SHP77 (cell line): ENCODE data around the gene GTPBP1.

Experiments
- DNase-seq, 2 experiments: peaks; one replicate each; lab custom pipeline; 2025; lab: John Stamatoyannopoulos, UW

The GTPBP1 gene

GRCh38 chr22:38705235-38706100 is at the start of gene GTPBP1:
Gene GTPBP1, plus strand, starts transcription at chr22:38705944. Its CDS starts 12 bp downstream, at chr22:38705956.
- DNase-seq: peak; percentile 100

DNA sequence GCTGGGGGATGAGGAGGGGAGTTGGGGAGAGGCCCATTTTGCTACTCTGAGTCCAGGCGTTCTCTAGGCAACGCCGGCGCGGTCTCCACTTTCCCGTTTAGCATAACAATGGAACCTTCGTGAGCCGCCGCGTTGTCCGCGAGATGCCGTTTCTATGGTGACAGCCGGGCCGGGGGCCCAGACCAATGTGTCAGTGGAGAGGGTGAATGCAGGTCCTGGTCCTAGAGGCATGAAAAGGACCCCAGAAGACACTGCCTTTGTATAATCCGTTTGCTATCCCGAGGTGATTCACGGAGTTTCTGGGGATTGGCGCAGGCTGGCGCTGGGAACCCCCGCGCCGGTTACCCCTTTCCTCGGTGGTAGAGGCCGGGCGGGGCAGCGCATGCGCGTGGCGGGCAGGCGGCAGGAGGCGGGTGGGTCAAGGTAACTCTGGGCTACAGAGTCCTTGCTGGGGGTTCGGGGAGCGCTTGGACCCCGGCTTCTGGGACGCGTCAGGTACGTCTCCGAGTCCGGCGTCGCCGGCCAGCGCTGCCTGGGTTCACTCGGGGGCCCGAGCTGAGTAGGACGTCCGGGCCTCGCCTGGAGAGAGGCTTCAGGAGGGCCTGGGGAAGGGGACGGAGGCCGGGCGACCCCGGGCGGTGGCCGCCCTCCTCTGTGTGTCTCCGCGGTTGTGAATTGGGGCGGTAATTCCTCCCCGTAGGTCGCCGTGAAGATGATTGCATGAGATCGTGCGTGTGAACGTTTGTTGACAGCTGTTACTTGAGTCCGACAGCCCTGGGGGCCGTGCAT is 49.3 kb upstream of the GTPBP1 start, which contains the start of the genes CBY1 and FAM227A:
Gene CBY1, plus strand, starts transcription at position 383 of the 789 bp plus-strand sequence. CDS start 11,417 bp downstream, outside the sequence.
Gene FAM227A, minus strand, starts transcription at position 137 of the 789 bp plus-strand sequence. CDS start 6,224 bp downstream, outside the sequence.
- DNase-seq: peak; percentile 94 to 96

- DNase-seq: peak; percentile 16 to 48
Observed at GRCh38 chr22:38657045-38657909, 48.5 kb upstream of the GTPBP1 start.

DNA sequence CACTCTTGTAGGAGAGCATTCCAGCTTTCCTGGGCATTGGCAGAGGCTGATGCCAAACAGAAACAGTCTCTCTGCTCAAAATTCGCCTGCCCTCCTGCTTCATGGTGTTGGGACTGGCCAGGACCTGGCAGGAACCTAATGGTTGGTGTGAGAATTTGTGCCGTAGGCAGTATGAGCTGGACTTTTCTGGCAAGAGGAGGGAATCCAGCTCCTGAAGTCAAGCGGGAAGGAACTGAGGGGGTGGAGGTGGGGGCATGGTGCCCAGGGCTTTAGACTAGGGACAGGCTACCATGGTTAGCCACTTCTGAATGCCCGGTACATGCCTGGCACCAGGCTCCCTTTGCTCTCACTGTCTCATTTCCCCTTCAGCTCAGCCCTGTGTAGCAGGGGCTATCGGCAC is 30.9 kb upstream of the GTPBP1 start:
- DNase-seq: no peak

DNA sequence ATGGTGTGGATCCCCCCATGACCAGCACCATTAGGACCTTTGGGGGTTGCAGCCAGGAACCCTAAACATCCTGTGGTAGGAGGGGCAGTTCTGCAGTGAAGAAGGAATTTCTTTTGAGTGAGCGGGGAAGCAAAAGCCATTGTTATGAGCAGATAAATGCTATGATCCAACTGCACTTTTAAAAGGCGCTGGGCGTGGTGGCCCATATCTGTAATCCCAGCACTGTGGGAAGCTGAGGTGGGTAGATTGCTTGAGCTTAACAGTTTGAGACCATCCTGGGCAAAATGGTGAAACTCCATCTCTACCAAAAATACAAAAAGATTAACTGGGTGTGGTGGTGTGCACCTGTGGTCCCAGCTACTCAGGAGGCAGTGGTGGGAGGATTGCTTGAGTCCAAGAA is 29.9 kb upstream of the GTPBP1 start:
- no peak for DNase-seq

DNA sequence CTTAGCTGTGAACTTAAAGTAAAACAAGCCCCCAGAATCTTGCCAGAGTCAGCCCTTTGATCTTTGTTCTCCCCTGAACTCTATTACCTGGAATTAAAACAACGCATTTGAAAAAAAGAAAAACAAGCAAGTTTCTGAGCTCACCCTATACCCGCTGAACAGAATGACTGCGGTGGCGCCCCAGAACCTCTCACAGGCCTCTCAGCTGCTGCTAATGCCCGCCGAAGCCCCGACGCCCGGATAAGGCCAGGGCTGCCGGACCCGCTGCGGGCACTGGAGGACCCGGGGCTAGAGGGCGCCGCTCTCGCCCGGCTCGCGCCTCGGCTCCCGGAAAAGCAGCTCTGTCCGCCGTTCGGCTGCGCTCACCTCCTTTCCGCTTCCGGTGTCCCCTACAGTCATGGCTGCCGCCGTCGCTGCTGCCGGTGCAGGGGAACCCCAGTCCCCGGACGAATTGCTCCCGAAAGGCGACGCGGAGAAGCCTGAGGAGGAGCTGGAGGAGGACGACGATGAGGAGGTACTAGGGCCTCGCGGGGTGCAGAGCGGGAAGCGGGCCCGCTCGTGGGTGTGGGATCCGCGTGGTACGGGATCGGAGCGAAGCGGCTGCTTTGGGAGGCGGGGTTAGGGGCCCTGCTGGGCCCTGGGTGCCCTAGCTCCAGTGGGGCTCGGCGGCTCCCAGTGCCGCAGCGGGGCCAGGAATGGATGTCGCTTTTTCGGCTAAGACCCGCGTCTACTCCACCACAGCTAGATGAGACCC is 24.0 kb upstream of the GTPBP1 start, which contains the start of gene TOMM22:
Gene TOMM22, plus strand, starts transcription at position 376 of the 754 bp plus-strand sequence. Its CDS starts 22 bp downstream, at position 398.
- DNase-seq: peak; percentile 69 to 89

DNA sequence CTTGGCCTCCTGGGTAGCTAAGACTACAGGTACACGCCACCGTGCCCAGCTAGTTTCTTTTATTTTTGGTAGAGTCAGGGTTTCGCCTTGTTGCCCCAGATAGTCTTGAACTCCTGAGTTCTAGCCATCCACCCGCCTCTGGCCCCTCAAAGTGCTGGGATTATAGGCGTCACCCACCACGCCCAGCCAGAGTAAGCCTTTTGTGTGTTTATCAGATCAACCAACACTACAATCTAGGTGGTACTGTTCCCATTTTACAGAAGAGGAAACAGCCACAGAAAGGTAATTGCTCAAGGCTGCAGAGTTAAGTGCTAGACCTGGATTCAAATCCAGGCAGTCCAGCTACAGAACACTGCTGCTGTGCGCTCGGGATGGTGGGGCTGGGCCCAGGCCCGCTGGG is 20.8 kb upstream of the GTPBP1 start:
- DNase-seq: no peak

- no peak for DNase-seq
Observed at GRCh38 chr22:38685761-38686160, 20.0 kb upstream of the GTPBP1 start.

DNA sequence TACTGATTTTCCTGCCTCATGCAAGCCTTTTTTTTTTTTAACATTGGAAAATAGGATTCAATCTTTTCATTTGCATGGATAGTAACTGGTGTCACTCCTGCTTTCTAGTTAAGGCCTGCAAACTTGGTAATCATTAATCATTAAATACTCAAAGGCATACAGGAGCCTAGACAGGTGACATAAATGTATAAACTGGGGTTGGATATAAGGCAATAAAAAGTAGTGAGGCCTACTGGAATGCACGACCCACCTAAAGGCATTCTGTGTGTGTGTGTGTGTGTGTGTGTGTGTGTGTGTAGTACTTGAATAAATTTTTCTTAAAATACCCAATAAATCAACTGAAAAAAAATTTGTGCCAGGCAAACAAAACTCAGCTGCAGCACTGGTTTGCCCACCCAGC is 16.1 kb upstream of the GTPBP1 start:
- no peak for DNase-seq

DNA sequence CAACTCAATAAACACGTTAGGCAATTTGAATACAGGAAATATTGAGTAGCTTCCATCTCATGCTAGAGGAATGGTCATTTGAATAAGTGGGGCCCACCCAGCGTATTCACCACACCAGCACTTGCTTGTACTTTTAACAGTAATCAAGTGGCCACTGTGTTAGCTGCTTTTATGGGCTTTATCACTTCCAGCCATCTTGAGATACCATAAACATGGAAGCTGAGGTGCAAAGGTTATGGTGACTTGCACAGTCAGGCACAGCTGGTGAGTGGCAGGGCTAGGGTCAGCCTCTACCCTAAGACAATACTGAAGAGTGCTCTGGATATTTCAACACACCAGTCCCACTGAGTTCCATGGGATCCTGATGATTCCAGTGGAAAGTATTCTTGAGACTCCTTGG is 11.7 kb upstream of the GTPBP1 start:
- DNase-seq: no peak

DNA sequence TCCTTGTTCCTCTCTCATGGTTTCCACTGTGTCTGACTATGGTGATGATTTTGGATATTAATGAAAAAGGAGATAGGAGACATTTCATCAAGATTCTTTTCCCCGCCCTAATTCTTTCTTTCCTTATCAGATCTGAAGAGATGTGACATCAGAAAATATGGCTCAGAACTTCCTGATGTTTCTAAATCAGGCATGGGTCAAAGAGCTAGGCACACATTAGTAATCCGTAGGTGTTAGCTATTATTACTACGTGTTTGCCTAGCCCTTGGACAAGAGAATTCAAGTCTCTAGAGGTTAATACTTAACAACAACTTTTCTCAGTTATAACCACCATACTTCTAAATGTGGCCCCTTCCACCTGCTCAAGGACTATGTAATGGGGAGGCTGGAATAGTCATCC is 10.8 kb upstream of the GTPBP1 start:
- no peak for DNase-seq

DNA sequence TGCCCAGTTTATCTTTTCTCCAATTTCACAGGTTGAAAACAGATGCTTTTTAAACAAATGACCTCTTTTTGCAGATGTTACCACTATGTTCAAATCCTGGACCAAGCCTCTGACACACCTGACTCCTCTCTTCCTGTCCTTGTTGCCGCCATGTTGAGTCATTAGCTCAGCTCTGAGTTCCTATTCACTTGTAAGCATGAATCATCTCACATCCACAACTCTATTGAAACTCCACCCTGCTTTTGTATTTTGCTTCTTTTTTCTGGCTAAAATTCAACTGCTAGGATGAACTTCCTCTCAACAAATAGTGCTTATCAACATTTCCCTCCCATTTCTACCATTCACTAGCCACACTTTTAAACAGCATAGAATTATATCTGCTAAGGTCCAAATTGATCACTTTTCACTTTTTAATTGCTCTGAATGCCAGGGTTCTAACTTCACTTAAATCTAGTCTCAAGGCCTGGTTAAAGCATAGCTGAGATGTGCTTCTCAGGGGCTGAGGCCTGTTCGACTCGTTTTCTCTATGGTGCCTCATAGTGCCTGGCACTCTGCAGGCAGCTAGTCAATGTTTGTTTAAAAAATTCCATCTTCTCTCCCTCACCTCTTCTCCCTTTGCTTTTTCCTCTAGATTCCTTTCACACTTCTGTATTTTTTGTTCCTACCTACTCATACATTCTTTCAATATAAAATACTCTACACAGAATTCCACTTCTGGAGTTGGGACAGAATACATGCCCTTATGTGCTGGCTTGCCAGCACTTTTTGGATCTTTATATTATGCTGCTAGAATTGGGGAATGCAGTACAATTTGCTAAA is 8.9 kb upstream of the GTPBP1 start:
- DNase-seq: no peak

GRCh38 chr22:38697425-38698089 is 8.2 kb upstream of the GTPBP1 start:
- no peak for DNase-seq

DNA sequence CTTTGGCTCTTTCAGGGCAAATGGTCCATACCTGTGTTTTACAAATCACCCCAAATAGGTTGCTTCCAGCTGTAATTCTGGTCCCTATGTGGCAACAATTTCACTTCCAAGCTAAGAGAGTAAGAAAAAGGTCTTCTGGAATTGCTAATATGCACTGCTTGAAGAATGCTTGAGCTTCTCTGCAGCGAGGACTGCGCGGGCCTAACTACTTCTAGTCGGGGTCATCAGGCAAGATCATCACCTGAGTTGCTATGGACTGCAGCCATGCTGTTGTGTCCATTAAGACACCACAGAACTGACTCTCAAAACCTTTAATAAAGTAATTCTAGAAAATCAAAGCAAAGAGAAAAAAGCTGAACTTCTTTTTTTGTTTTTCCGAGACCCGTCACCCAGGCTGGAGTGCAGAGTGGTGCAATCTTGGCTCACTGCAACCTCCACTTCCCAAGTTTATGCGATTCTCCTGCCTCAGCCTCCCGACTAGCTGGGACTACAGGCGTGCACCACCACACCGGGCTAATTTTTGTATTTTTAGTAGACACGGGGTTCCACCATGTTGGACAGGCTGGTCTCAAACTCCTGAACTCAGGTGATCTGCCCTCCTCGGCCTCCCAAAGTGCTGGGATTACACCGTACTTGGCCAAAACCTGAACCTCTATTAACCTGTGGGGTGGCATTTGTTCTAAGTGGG is 7.2 kb upstream of the GTPBP1 start:
- DNase-seq: no peak

GRCh38 chr22:38699143-38699542 is 6.6 kb upstream of the GTPBP1 start:
- DNase-seq: no peak

DNA sequence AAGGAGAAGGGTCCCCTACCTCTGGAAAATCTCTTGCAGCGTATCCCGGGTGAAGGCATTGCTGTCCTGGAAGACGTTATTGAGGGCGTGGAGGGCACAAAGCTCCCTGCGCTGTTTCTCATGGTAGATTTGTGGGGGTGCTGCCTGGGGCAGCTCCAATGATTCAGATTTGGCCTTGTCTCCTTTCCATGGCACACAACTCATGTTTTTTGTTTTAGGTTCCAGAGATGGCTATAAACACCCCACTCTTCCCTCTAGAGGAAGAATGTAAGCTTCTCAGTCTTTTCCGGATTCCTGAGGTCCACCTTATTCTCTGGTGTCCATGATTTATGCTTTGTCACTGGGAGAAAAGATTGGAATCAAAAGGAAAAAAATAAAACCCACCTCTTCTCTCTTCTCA is 6.0 kb upstream of the GTPBP1 start:
- no peak for DNase-seq

DNA sequence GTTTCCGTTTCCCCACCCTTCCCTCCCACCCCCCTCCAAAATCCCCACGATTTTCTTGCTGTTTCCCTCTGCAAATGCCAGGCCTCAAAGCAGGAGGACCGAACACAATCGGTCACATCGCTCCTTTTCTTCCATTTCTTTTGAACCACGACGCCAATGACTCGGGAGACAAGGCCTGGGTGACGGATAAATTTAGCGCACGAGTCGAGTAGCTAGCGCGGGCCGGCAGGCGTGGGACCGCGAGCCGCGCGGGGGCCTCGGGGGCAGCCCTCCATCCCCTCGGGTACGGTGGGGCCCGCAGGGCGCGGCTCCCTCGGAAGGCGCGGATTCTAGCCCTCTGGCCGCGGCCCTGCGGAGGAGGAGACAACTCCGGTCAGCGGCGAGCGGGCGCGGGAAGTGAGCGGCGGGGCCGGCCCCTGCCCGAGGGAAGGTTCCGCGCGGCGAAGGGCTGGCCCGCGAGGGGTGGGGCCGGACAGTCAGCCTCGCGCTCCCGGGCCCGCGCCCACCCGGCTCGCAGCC is 5.4 kb upstream of the GTPBP1 start:
- peak in 1 of 2 experiments; percentile 62 for DNase-seq

- peak; percentile 80 to 86 for DNase-seq
Observed at GRCh38 chr22:38700789-38701628, 4.7 kb upstream of the GTPBP1 start, which contains the start of gene JOSD1. Gene JOSD1, minus strand, starts transcription at chr22:38700943. Its CDS starts 956 bp downstream, at chr22:38699987.
